ENCODE measurements around the gene DNPH1.

The DNPH1 gene

DNA sequence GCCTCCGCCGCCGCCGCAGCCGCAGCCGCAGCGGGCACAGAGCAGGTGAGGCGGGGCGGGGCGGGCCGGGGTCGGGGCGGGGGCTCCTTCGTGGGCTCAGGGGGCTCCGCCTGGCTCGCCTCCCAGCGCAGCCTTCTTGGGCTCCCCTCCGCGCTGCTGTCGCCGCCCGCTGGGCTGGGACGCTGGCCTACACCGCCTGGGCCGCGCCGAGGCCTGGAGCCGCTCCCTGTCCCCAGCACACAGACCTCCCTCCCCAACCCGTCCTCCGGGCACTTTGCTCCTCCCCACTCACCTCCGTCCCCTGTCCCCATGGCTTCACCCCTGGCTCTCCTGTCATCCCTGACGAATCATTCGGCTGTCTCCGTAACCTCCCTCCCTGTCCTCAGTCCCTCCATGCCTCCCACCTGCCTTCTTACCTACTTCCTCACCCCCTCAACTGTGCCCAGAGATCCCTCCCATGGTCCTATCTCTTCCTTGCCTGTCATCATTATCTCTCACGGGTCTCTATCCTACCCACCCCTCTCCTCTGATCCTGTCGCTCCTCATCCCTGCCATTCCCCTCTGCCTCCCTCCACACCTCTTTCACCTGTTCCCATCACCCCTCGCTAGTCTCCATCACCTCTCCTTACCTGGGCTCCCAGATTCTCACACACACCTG, 14.5 kb upstream of the DNPH1 start:
- TF ChIP-seq CTCF (IDR thresholded peaks at IDR 0.05; ENCODE audit: low read depth, low read length), result no peak
- no peak for DNase-seq (ENCODE audit: low read depth in 2 of 2)
- H3K4me3 ChIP-seq (replicated peaks in 1 of 2; ENCODE audit: low read depth in 2 of 2, low read length in 2 of 2), result no peak overlapping the region

GRCh38 chr6:43242908-43243663, 13.8 kb upstream of the DNPH1 start, which contains the start of gene TTBK1:
Gene TTBK1, plus strand, starts transcription at chr6:43243481. Its CDS starts 3,180 bp downstream, at chr6:43246661.
- no peak within 1 kb of the TSS for H3K4me3 ChIP-seq (replicated peaks in 1 of 2; ENCODE audit: low read depth in 2 of 2, low read length in 2 of 2)

DNA sequence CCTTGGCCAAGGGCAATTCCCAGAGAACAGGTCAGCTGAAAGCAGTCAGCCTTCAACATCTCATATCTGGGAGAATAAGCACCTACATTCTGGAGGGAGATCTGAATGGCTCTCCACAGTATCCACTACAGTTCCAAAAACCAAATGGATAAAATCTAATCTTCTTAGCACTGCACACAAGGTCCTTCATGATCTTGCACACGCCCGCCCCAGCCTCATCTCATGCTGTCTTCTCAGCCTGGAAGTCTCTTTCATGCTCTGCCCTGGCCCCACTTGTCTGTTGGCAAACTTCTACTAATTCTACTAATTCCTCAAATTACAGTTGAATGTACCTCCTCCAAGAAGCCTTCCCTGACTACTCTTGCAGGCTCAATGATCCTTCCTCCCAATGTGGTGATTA, 12.2 kb upstream of the DNPH1 start:
- no peak for DNase-seq (ENCODE audit: low read depth in 2 of 2)
- TF ChIP-seq CTCF (IDR thresholded peaks at IDR 0.05; ENCODE audit: low read depth, low read length), result no peak
- H3K4me3 ChIP-seq (replicated peaks in 1 of 2; ENCODE audit: low read depth in 2 of 2, low read length in 2 of 2), result no peak overlapping the region

More at GRCh38 chr6:43242908-43243663, 13.8 kb upstream of the DNPH1 start, which contains the start of gene TTBK1:
- no peak for TF ChIP-seq CTCF (IDR thresholded peaks at IDR 0.05; ENCODE audit: low read depth, low read length)
- DNase-seq (ENCODE audit: low read depth in 2 of 2), result no peak

DNA sequence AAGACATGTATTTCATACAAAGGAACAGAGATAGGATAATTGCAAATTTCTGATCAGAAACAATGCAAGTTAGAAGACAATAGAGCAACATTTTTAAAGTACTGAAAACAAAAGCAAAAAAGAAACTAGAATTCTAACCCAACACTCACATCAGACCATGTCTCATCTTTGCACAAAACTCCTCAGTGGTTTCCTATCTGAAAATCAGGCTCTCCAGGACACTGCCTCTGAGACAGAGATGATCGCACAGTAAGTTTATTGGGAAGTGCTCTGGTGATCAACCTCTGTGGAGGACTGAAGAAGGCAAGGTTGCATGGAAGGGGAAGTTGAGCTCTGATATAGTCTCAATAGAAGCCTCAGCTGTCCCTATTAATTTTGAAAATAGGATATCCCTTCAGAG, 11.7 kb upstream of the DNPH1 start:
- H3K4me3 ChIP-seq (replicated peaks in 1 of 2; ENCODE audit: low read depth in 2 of 2, low read length in 2 of 2), result no peak overlapping the region
- no peak for TF ChIP-seq CTCF (IDR thresholded peaks at IDR 0.05; ENCODE audit: low read depth, low read length)
- no peak for DNase-seq (ENCODE audit: low read depth in 2 of 2)

- no peak for TF ChIP-seq CTCF (IDR thresholded peaks at IDR 0.05; ENCODE audit: low read depth, low read length)
- no peak overlapping the region for H3K4me3 ChIP-seq (replicated peaks in 1 of 2; ENCODE audit: low read depth in 2 of 2, low read length in 2 of 2)
- no peak for DNase-seq (ENCODE audit: low read depth in 2 of 2)
Observed at GRCh38 chr6:43239054-43239453, 9.8 kb upstream of the DNPH1 start.

DNA sequence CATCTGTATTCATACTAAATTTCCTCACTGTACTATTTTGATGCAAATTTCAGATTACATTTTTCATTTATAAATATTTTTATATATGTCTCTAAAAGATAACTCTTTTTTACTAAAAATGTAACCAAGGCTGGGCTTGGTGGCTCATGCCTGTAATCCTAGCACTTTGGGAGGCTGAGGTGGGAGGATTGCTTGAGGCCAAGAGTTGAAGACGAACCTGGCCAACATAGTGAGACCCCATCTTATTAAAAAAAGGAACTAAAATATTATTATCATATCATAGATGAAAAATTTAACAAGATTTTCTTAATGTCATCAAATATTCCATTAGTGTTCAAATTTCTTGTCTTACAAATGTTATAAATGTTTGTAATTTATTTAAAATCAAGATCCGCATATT, 6.6 kb upstream of the DNPH1 start:
- H3K4me3 ChIP-seq (replicated peaks in 1 of 2; ENCODE audit: low read depth in 2 of 2, low read length in 2 of 2), result no peak overlapping the region
- no peak for TF ChIP-seq CTCF (IDR thresholded peaks at IDR 0.05; ENCODE audit: low read depth, low read length)
- no peak for DNase-seq (ENCODE audit: low read depth in 2 of 2)
